Measurements from ENCODE around the gene METRNL.
"Not testable (repeated sequence)": the region's sequence is repeated elsewhere in the genome, so short reads cannot be mapped to it uniquely, and the experiment has no call there.

METRNL gene

DNA sequence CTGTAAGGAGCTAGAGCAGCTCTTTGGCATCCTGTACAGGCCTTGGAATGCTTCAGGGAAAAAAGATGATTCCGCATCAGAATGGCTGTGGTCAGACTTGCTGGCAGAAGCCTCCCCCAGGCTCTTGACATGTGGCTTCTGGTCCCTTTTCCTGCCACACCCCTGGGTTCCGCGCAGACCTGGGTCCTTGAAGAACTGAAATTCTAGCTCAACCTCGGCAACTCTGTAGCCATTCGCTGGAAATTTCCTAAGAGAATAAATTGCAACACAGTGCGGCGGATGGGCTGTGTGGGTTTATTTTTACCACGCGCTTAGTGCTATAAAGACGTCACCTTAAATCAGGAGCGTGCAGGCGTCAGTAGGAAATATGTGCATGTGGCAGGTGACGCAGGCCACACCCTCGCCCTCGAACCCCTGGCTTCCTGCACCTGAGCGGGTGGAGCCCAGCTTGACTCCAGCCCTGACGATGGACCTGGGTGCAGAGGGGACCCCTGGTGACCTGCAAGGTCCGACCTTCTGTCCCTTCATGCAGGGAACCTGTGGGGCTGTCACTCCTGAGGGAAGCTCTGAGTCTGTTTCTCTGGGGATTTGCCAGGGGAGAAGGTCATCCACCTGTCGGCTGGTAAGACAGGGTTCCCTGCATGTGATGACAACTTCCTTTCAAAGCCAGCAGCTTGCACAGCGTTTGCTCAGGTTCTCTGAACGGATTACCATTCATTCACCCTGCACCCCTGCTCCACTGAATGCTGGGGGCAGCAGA is 46.3 kb downstream of the METRNL start:
- no peak for FAIRE-seq

GRCh38 chr17:83126275-83126811 is 46.9 kb downstream of the METRNL start:
- no peak for FAIRE-seq

- FAIRE-seq = no peak
Measured at GRCh38 chr17:83127431-83128160, 48.2 kb downstream of the METRNL start.

- FAIRE-seq = no peak
Measured at GRCh38 chr17:83128306-83129240, 49.2 kb downstream of the METRNL start.

DNA sequence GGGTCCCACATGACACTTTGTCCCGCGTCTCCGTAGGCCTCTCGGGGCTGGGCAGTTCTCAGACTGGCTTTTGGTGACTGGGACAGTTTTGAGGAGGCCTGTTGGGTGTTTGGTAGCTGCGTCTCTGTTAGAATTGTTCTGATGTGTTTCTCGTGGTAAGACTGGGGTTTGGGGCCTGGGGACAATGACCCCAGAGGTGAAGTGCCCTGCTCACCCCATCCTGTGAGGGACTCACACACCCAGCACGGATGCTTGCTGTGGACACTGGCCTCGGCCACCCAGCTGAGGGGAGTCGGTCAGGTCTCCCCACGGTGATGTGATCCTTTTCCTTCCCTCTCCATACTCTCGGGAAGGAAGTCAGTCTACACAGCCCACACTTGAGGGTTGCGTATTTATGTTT is 50.3 kb downstream of the METRNL start:
- no peak for FAIRE-seq

DNA sequence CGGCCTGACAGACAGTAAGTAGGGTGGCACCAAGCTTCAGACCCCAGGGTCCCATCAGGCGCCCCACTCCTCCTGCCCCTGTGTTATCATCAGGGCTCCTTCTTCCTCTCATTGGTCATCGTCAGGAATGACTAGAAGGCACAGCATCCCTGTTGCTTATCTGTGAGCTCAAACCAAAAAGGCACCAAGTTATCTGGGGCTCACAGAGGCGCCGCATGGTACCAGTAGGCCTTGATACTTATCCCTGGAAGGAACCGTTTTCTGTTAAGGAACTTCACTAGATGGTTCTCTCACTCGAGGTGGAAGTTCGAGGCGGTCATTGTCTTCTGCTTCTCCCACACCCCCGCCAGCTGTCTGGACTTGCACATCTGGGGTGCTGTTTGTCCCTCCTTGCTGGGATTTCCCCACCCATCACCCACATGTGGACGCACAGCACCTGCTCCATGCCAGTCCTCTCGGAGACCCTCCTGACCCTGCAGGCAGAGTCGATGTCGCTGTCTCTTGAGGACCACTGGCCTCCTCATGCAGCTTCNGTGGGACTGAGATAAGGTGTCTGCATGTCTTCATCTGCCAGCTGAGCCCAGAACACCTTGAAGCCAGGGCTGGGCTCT is 52.1 kb downstream of the METRNL start:
- no peak for FAIRE-seq

DNA sequence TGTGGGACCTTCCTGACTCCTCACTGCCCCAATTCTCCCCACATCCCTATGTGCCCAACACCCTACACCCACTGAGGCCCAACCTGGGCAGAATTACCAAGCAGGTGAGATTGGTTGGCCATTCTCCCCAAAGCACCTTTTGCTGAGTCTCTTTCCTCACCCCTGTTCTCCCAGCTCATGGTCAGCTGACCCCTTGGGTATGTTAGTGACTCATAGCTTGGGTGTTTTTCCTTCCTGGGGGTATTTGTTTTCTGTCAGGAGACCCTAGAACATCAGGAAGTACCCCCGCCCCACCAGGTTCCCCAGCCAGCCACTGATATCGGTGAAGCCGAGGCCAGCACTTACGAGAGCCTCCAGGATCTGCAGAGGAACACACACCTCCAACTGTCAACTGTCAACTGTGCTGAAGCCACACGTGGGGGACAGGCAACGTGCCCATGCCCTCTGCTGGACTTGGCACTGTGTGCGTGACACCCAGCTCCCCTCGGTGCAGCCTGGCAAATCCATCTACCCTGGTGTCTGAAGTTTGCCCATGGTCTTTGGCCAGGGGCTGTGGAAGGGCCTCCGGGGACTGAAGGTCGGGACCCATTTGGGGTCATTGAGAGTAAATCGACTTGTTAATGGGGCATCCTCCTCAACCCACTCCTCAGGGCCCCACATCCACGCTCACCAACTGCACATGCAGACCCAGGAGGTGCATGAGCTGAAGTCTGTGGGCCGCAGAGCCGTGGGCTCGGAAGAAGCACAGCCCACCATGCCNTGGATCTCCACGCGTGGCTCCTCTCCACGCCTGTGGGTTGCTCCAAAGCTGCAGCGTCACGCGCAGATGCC is 53.1 kb downstream of the METRNL start:
- no peak for FAIRE-seq

DNA sequence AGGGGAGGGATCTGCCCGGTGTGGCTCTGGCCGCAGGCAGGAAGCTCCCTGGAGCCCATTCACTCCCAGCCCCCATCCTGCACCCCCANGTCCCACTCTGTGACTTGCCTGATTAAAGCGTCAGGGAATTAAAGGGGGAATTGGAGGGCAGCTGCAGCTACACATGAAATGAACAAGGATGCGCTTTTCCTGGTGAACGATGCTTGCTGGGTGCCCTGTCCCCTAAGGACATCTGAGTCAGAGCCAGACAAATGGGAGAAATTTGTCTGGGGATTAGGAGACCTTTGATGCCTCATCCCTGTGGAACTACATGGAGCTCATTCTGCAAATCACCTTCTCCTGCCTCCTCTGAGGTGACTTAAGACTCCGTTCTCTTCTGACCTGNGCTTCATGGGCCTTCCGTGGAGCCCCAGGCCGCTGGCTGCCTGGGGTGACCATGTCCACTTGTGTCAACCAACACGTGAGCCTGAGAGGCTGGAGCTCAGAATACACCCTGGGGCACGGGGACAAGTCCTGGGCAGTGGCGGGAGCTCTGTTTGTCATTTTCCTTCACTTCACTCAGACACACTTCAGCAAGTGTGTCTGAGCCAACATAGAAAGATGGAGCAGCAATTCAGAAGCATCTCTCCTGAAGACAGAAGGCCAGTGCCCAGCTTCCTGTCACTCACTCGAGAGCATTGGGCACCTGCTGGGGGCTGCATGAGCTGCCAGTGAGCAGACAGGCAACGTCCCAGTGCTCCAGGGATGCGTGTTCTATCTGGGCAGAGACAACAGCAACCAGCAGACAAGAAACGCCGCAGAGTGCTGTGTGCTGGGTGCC is 54.1 kb downstream of the METRNL start:
- no peak for FAIRE-seq

- not testable (repeated sequence) for FAIRE-seq
Measured at GRCh38 chr17:83134456-83134855, 55.0 kb downstream of the METRNL start.

DNA sequence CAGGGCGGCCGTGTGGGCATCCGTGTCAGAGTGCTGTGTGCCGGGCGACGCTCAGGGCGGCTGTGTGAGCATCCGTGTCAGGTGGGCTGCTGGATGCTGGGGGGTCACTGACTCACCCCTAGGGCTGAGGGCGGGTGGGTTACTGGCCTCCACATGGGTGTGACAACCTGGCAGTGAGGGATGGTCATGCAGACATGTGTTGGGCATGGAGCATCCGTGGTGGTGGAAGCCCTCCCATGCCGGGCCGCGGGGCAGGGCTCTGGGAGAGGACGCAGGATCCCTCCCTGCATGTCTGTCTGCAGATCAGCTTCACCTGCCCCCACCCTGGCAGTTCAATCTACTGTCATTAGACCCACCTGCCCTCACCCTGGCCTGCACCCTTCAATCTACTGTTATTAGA is 56.3 kb downstream of the METRNL start:
- no peak for FAIRE-seq

DNA sequence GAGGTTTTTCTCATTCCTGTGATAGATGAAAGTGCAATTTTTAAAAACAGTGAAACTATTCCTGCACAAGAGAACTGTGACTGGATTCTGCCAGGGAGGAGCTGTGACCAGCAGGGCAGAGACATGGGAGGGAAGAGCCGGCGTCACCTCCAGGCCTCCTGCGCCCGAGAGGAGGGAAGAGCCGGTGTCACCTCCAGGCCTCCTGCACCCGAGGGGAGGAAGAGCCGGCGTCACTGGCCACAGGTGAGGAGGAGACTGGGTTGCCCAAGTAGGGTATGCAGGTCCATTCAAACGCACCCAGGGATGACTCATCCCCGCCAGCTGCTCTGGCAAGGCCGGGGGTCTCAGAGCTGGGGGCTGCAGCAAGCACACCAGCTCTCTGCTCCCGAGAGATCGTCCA is 56.7 kb downstream of the METRNL start:
- FAIRE-seq = no peak

- no peak for FAIRE-seq
Measured at GRCh38 chr17:83136931-83137330, 57.5 kb downstream of the METRNL start.

DNA sequence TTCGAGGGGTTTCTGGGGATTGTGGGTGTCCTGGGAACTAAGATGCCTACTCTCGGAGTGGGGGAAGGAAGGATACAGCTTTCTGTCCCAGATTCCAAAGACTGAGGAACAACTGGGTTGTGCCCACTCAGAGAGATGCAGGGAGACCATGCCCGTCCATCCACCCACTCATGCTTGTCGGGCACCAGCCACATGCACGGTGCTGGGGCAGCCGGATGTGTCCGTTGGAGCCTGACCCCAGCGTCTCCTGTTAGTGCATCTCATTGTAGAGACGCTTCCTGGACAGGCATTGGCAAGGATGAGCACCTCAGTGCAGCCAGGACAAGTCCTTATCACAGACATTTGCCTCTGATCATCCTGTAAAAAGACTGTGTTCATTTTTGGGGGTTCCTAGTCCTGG is 58.1 kb downstream of the METRNL start:
- FAIRE-seq = no peak

GRCh38 chr17:83138820-83139219 is 59.4 kb downstream of the METRNL start:
- FAIRE-seq = no peak

DNA sequence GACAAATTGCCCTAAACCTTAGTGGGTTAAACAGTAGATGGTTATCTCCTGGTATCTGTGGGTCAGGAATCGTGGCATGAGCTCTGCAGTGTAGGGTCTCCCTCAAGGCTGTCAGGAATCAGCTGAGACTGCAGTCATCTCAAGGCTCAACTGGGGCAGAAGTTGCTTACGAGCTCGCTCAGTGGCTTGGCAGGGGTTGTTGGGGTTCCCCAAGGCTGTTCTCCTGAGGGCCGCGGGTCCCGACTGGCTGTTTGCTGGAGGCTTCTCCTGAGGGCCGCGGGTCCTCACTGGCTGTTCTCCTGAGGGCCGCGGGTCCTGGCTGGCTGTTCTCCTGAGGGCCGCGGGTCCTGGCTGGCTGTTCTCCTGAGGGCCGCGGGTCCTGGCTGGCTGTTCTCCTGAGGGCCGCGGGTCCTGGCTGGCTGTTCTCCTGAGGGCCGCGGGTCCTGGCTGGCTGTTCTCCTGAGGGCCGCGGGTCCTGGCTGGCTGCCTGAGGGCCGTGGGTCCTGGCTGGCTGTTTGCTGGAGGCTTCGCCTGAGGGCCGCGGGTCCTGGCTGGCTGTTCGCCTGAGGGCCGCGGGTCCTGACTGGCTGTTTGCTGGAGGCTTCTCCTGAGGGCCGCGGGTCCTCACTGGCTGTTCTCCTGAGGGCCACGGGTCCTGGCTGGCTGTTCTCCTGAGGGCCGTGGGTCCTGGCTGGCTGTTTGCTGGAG is 60.3 kb downstream of the METRNL start:
- not testable (repeated sequence) for FAIRE-seq

DNA sequence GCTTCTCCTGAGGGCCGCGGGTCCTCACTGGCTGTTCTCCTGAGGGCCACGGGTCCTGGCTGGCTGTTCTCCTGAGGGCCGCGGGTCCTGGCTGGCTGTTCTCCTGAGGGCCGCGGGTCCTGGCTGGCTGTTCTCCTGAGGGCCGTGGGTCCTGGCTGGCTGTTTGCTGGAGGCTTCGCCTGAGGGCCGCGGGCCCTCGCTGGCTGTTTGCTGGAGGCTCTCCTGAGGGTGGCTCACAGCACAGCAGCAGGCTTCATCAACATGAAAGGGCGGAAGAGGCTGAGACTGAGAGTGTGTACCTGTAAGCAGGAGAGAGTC is 60.8 kb downstream of the METRNL start:
- not testable (repeated sequence) for FAIRE-seq

DNA sequence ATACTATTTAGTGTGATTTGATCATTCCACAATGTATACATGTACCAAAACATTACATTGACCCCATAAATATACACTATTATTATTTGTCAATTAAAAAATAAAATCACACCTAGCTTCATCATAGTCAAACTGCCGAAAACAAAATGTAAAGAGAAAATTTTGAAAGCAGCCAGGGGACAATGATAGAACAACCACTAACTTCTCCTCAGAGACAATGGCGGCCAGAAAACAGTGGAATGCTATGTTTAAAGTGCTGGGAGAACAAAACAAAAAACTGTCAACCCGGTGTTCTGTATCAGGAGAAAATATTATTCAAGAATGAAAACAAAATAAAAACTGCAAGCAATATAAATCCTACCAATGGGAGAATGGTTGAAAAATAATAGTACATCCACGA is 63.2 kb downstream of the METRNL start:
- FAIRE-seq = no peak

GRCh38 chr17:83143817-83144231 is 64.4 kb downstream of the METRNL start:
- no peak for FAIRE-seq

Data from islet of Langerhans (tissue), 1 donor.